BLaER1 (cell line): ENCODE results near the gene ZNF445.

Experiments
- H3K27ac ChIP-seq: shearing (Covaris generic); formaldehyde crosslinking; 2 replicates; pipeline ENCODE4 v1.8.1; 2022
- H3K27me3 ChIP-seq: shearing (Covaris generic); formaldehyde crosslinking; 2 replicates; pipeline ENCODE4 v1.8.1; 2022
- H3K36me3 ChIP-seq: shearing (Covaris generic); formaldehyde crosslinking; 2 replicates; pipeline ENCODE4 v1.8.1; 2022
- H3K4me1 ChIP-seq: shearing (Covaris generic); formaldehyde crosslinking; 2 replicates; pipeline ENCODE4 v1.8.1; 2022
- H3K4me2 ChIP-seq: shearing (Covaris generic); formaldehyde crosslinking; 2 replicates; pipeline ENCODE4 v1.8.1; 2022
- H3K4me3 ChIP-seq: shearing (Covaris generic); formaldehyde crosslinking; 2 replicates; pipeline ENCODE4 v1.8.1; 2022
- H3K9ac ChIP-seq: shearing (Covaris generic); formaldehyde crosslinking; 2 replicates; pipeline ENCODE4 v1.8.1; 2022
- H3K9me3 ChIP-seq: shearing (Covaris generic); formaldehyde crosslinking; 2 replicates; pipeline ENCODE4 v1.8.1; 2022
- H4K20me1 ChIP-seq: shearing (Covaris generic); formaldehyde crosslinking; 2 replicates; pipeline ENCODE4 v1.8.1; 2022
- Cebpa-rat ChIP-seq: shearing (Covaris generic); IDR thresholded peaks from 2 replicates; pipeline ENCODE4 v1.8.1; 2022

ZNF445 gene

DNA sequence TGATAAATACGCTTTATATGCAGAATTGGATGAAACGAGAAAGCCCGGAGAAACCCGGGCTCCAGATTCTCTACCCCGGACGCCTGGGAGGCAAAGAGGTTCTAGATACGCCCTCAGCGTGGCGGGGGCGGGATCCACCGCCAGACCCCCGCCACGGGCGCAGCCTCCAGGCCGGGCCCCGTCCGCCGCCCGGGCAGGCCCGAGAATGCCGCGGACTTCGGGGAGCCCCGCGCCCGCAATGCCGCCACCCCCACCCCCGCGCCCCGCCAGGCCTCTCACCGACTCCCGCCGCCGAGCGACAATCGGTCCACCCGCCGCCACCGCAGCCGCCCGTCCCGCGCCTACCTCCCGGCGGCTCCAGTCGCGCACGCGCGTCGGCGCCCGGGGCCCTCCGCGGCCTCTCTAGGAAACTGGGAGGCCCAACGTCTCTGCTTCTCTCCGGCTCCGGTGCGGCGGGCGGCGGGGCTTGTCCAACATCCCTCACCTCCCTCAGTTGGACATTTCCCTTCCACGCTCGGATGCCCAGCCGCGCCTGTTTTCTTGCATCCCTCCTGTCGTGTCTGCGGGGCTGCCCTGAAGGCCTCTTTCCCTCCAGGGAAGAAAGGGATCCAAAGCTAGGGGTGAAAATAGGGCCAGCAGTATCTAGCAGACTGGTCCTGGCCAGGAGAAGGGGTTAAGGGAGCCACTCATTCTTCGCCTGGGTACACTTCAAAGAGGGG, at the start of gene ZNF445:
ZNF445 (minus strand) TSS at position 359 of the 719 bp plus-strand sequence. CDS start 22,121 bp downstream, outside the sequence.
- H3K4me2 ChIP-seq: peak within 1 kb of the TSS; percentile 82

GRCh38 chr3:44525060-44525459, 47.6 kb upstream of the ZNF445 start:
- H3K36me3 ChIP-seq: no peaks in the 10 kb centered on the region
- H3K27ac ChIP-seq: no peak overlapping the region
- no peaks in the 10 kb centered on the region for H3K4me1 ChIP-seq
- H3K9me3 ChIP-seq: no peaks in the 10 kb centered on the region
- no peak overlapping the region for H3K4me3 ChIP-seq
- no peak overlapping the region for H3K9ac ChIP-seq
- no peaks in the 10 kb centered on the region for H4K20me1 ChIP-seq
- no peak overlapping the region for H3K4me2 ChIP-seq
- H3K27me3 ChIP-seq: no peaks in the 10 kb centered on the region
- TF ChIP-seq Cebpa-rat: no peak

More for the DNA sequence above, at the start of gene ZNF445:
- TF ChIP-seq Cebpa-rat: no peak
- H4K20me1 ChIP-seq: peaks cover 31% of the 10 kb centered on the region
- 0 out of 2 replicates have a peak, but pooled peaks cover 9% of the 10 kb centered on the region for H3K36me3 ChIP-seq
- no peaks in the 10 kb centered on the region for H3K9me3 ChIP-seq
- H3K4me3 ChIP-seq: peak within 1 kb of the TSS; percentile 81
- peak within 1 kb of the TSS; percentile 76 for H3K27ac ChIP-seq
- H3K4me1 ChIP-seq: peaks cover 13% of the 10 kb centered on the region
- no peaks in the 10 kb centered on the region for H3K27me3 ChIP-seq
- H3K9ac ChIP-seq: peak within 1 kb of the TSS; percentile 87

- H3K4me2 ChIP-seq: no peak overlapping the region
- H3K4me3 ChIP-seq: no peak overlapping the region
- H4K20me1 ChIP-seq: no peaks in the 10 kb centered on the region
- no peak overlapping the region for H3K9ac ChIP-seq
- TF ChIP-seq Cebpa-rat: no peak
- peaks cover 11% of the 10 kb centered on the region for H3K4me1 ChIP-seq
- no peaks in the 10 kb centered on the region for H3K36me3 ChIP-seq
- no peak overlapping the region for H3K27ac ChIP-seq
- H3K9me3 ChIP-seq: no peaks in the 10 kb centered on the region
- H3K27me3 ChIP-seq: no peaks in the 10 kb centered on the region
These were observed 45.0 kb upstream of the ZNF445 start for GRCh38 chr3:44522494-44522933.

DNA sequence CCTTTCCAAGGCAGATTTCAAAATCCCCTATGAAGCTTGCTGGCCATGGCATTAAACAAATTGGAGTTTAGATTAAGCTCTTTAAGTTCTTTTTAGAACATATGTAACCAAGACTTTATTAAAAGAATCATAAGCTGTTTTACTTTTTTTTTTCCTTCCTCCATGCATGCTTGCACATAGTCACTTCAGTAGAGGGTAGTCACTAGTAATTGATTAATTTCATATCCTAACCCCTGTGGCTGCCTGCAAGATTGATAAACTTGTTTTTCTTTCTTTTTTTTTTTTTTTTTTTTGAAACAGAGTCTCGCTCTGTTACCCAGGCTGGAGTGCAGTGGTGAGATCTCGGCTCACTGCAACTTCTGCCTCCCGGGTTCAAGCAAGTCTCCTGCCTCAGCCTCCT, 44.3 kb upstream of the ZNF445 start:
- Histone ChIP-seq H3K9ac (no peak overlapping the region), H3K4me1 (peaks cover 18% of the 10 kb centered on the region), H3K4me3 (no peak overlapping the region), H3K27ac (no peak overlapping the region), H3K9me3 (no peaks in the 10 kb centered on the region), H3K36me3 (no peaks in the 10 kb centered on the region), H4K20me1 (no peaks in the 10 kb centered on the region), H3K27me3 (no peaks in the 10 kb centered on the region), H3K4me2 (no peak overlapping the region)
- TF ChIP-seq Cebpa-rat: no peak

DNA sequence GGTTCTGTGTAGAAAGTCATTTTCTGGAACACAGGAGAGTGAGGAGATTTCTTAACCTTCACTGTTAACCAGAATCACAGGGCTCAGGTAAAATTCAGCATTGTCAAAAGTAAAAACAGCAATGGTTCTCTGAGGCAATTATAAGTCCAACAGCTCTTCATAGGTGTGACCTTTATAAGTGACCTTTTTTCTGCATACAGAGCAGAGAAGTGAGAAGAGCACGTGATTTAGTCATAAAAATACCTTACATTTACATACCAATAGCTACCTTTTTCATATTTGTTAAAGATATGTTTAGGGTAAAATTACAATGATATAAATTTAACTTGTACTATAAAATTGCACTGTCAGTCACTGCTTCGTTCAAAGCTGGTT, 41.3 kb upstream of the ZNF445 start:
- Histone ChIP-seq H3K27ac (no peak overlapping the region), H3K4me3 (no peak overlapping the region), H3K36me3 (no peaks in the 10 kb centered on the region), H3K9ac (no peak overlapping the region), H3K9me3 (no peaks in the 10 kb centered on the region), H3K4me1 (peaks cover 18% of the 10 kb centered on the region), H3K27me3 (no peaks in the 10 kb centered on the region), H4K20me1 (no peaks in the 10 kb centered on the region), H3K4me2 (0 out of 2 replicates have a peak overlapping the region, but pooled peaks have one; percentile 50)
- TF ChIP-seq Cebpa-rat: no peak

- H3K4me1 ChIP-seq: peaks cover 28% of the 10 kb centered on the region
- no peak for TF ChIP-seq Cebpa-rat
- H3K9me3 ChIP-seq: no peaks in the 10 kb centered on the region
- H3K27me3 ChIP-seq: no peaks in the 10 kb centered on the region
- H3K27ac ChIP-seq: no peak overlapping the region
- no peaks in the 10 kb centered on the region for H4K20me1 ChIP-seq
- no peak overlapping the region for H3K9ac ChIP-seq
- H3K4me2 ChIP-seq: no peak overlapping the region
- no peaks in the 10 kb centered on the region for H3K36me3 ChIP-seq
- H3K4me3 ChIP-seq: no peak overlapping the region
These were observed 38.8 kb upstream of the ZNF445 start for GRCh38 chr3:44516230-44516629.

DNA sequence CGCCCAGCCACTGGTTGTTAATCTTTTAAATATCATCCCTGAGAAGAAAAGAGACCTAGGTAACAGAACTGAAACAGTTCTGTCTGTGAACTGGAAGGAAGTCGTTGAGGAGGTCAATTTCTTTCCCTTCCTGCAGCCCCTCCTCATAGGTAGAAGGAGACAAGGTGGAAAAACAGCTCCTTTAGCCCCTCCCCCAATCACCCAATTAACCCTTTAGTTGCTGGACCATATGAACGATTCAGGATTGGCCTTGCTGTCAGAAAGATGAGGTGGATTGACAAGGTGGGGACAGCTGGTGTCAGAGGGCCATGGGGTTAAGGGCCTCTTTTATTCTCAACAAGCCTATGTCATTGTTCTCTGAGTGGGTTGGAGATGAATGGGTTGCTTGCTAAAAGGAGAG, 36.0 kb upstream of the ZNF445 start:
- H3K9me3 ChIP-seq: no peaks in the 10 kb centered on the region
- TF ChIP-seq Cebpa-rat: no peak
- peaks cover 14% of the 10 kb centered on the region for H4K20me1 ChIP-seq
- no peaks in the 10 kb centered on the region for H3K36me3 ChIP-seq
- H3K27ac ChIP-seq: no peak overlapping the region
- no peaks in the 10 kb centered on the region for H3K27me3 ChIP-seq
- peaks cover 43% of the 10 kb centered on the region for H3K4me1 ChIP-seq
- no peak overlapping the region for H3K9ac ChIP-seq
- H3K4me3 ChIP-seq: no peak overlapping the region
- H3K4me2 ChIP-seq: no peak overlapping the region

GRCh38 chr3:44511238-44511566, 33.7 kb upstream of the ZNF445 start:
- H3K36me3 ChIP-seq: peaks cover 17% of the 10 kb centered on the region
- peak overlapping the region; percentile 98 for H3K4me3 ChIP-seq
- peak overlapping the region; percentile 88 for H3K9ac ChIP-seq
- H3K4me2 ChIP-seq: peak overlapping the region; percentile 84
- H3K27ac ChIP-seq: peak overlapping the region; percentile 80; the same call in 1 of the 2 replicates
- peaks cover 21% of the 10 kb centered on the region for H3K9me3 ChIP-seq
- peaks cover 21% of the 10 kb centered on the region for H4K20me1 ChIP-seq
- peaks cover 26% of the 10 kb centered on the region for H3K4me1 ChIP-seq
- no peak for TF ChIP-seq Cebpa-rat
- no peaks in the 10 kb centered on the region for H3K27me3 ChIP-seq

- Histone ChIP-seq H3K4me1 (peaks cover 26% of the 10 kb centered on the region), H3K27ac (peak overlapping the region; percentile 89), H3K27me3 (no peaks in the 10 kb centered on the region), H3K9ac (peak overlapping the region; percentile 88), H4K20me1 (peaks cover 21% of the 10 kb centered on the region), H3K9me3 (peaks cover 32% of the 10 kb centered on the region), H3K4me3 (peak overlapping the region; percentile 98), H3K4me2 (peak overlapping the region; percentile 84), H3K36me3 (peaks cover 21% of the 10 kb centered on the region)
- no peak for TF ChIP-seq Cebpa-rat
These were observed 32.5 kb upstream of the ZNF445 start for GRCh38 chr3:44510000-44510368.

- H3K9ac ChIP-seq: peak overlapping the region; percentile 88
- peak overlapping the region; percentile 98 for H3K4me3 ChIP-seq
- H3K36me3 ChIP-seq: peaks cover 24% of the 10 kb centered on the region
- H3K4me1 ChIP-seq: peaks cover 26% of the 10 kb centered on the region
- peaks cover 21% of the 10 kb centered on the region for H4K20me1 ChIP-seq
- H3K9me3 ChIP-seq: peaks cover 37% of the 10 kb centered on the region
- no peaks in the 10 kb centered on the region for H3K27me3 ChIP-seq
- no peak overlapping the region for H3K27ac ChIP-seq
- peak overlapping the region; percentile 84 for H3K4me2 ChIP-seq
- TF ChIP-seq Cebpa-rat: no peak
These were observed 32.0 kb upstream of the ZNF445 start for GRCh38 chr3:44509393-44509921.
